Measurements from ENCODE around the gene CISTR.

CISTR gene

DNA sequence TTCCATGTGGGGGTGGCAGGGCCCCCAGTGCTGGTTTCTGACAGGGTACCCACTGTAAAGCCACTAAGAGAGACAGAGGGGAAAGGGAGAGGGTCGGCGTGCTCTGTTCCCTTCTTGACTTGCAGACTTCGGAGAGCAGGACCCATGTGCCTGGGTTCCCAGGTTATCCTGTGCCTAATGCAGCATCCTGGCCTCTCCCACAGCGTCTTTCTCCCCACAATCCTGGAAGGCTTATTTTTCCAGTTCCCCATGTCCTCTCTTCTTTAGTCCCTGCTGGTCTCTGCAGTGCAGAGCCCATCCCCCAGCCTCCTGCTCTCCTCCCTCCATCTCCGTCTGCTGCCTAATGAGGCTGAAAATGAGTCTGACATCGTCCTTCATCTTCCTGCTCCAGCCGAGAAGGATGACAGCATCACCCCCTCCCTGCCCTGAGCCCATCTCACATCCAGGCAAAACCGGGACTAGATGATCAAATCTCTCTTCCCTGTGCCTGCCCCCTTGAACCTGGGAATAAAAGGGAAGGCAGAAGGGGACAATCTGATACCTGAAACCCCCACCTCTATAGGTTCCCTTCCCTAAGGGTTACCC is 39.6 kb downstream of the CISTR start:
- DNase-seq = no peak

DNA sequence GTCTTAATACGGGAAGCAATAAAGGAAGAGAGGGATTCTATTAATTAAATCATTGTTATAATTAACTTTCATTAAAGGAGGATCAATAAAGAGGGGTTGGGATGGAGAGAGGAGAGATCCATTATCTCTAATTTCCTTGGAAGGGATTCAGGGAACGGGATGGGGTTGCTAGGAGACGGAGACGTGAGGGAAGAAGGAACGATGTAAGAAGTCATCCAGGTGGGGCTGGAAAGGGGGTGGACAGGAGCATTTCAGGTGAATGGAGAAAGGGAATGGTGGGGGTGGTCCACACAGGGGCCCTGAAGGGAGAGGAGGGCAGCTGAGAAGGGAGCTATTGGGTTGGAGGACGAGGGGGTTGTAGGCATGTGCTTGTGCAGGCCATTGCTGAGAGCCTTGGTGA is 41.7 kb downstream of the CISTR start:
- no peak for DNase-seq

DNA sequence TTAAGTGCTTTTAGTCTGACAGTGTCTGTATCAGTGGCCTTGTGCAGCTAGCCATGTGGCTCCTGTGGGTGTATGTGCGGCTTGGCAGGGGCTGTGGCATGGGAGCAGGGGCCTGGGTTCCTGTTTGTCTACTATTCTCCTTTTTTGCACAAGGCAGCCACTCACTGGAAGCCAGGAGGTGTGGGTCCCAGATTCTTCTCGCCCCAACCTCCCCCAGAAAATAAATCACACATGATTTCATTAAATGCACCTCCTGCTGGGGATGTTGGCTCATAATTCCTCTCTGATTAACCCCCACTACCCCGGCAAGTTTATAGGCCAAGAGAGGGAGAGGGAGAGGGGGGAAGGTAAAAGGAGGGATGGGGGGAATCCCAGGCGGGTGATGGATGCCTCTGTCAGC is 42.1 kb downstream of the CISTR start:
- DNase-seq = no peak

- no peak for DNase-seq
These were observed 45.7 kb downstream of the CISTR start for GRCh38 chr12:53706080-53706479.

DNA sequence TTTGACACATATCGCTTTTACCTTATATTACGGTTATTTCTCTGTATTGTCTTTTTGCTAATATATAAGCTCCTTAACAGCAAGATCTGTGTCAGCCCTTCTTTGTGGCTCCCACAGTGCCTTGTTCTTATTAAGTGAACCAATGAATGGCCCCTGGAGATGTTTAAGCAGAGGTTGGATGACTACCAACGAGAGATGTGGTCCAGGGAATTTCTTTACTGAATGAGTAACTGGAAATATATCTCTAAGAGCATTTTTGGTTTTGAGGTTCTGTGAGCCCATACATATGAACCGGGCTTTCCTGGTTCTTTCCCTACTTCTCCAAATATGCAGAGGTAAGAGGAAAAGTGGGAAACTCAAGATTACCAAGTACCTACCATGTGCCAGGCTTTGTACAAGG is 48.0 kb downstream of the CISTR start:
- no peak for DNase-seq

GRCh38 chr12:53701518-53702264 is 50.1 kb downstream of the CISTR start:
- DNase-seq = peak; percentile 39

GRCh38 chr12:53700567-53700966 is 51.2 kb downstream of the CISTR start:
- DNase-seq = peak; percentile 43

- no peak for DNase-seq
These were observed 52.1 kb downstream of the CISTR start for GRCh38 chr12:53699678-53700025.

DNA sequence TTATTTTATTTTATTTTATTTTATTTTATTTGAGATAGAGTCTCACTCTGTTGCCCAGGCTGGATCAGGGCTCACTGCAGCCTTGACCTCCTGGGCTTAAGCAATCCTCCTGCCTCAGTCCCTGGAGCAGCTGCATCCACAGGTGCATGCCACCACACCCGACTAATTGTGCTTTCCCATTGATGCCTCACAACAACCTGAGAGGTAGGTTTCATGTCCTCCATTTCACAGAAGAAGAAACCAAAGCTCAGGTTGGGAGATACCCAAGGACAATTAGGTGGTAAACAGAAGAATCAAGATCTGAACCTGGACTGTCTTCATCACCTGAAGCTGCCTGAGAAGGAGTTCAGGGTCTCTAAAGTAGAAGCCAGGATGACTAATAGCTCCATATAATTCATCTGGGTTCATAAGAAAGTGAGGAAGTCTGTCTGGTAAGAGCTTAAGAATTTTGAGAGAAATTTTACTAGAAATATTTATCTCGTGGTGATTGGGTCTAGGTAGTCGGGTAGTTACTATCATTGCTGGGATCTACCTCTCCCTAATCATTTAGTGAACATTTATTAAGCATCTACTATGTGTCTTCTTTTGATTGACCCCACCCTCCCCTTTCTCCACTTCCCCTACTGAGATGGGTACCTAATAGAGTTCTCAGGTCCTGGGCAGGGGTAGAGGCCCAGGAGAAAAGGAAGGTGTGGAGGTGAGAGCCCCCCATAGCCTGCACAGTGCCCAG is 52.7 kb downstream of the CISTR start:
- no peak for DNase-seq

DNA sequence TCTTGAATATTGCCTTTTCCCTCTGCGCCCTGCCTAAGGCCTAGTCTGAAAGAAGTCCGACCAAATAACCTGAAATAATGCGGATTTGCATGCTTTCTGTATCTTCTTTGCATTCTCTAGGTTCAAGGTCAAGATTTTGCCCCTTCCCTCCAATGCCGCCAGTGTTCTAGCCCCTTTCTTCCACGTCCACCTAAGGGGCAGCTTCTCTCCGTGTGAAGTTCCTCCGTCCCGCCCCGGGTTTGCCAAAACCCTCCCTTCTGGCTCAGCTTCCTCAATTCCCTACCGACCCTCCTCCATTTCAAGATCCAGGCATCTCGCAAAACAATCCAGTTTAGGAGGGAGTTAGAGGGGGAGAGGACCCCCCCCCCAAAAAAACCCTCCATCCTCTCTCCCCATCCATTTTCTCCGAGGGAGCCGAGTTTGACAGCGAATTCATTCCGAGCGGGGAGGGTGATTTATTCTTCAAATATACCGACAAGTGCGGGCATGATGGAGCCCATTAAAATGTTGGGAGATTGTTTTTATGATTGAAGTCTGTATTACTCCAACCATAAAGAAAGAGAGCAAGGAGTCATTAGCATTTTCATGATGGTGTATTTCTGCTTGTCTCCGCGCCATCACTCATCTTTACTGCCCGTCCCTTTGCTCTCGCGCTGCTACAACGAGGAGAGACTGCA is 55.0 kb downstream of the CISTR start:
- DNase-seq = peak; percentile 49
